ENCODE data around the gene HSPB7.
A peak's percentile ranks its signal among the peaks of the same experiment; 100 is the strongest.

DNA sequence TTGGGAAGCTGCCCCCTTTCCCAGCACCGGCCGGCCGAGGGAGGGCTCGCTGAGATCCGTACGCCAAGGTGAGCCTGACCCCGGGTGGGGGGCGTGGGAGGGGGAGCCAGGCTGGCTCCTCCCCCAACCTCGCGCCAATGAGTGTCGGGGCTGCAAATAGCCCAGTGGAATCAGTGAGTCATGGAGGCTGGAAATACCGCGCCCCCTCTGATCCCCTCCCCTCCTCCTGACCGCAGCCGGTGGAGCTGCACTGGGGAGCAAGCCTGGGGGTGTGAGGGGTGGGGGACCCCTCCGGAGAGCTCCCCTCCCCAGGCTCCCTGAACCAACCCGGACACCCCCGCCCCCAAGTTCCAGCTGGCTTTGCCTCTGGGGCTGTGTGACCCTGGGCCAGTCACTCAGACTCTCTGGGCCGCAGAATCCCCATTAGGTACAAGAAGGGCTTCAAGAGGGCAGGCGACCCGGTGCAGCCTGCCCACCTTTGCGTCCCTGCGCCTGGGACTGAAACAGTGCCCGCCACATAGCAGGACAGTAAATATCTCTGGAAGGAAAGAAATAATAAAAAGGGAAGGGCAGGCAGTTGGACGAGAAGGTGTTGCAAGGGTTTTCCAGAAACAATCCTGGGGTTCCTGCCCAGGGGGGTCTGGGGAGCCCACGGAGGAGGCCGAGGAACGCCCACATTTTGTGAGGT is 4.5 kb downstream of the HSPB7 start:
- no peak for TF ChIP-seq MAX (IDR thresholded peaks at IDR 0.05)
- TF ChIP-seq, protein P1, sequence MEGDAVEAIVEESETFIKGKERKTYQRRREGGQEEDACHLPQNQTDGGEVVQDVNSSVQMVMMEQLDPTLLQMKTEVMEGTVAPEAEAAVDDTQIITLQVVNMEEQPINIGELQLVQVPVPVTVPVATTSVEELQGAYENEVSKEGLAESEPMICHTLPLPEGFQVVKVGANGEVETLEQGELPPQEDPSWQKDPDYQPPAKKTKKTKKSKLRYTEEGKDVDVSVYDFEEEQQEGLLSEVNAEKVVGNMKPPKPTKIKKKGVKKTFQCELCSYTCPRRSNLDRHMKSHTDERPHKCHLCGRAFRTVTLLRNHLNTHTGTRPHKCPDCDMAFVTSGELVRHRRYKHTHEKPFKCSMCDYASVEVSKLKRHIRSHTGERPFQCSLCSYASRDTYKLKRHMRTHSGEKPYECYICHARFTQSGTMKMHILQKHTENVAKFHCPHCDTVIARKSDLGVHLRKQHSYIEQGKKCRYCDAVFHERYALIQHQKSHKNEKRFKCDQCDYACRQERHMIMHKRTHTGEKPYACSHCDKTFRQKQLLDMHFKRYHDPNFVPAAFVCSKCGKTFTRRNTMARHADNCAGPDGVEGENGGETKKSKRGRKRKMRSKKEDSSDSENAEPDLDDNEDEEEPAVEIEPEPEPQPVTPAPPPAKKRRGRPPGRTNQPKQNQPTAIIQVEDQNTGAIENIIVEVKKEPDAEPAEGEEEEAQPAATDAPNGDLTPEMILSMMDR (IDR thresholded peaks at IDR 0.05; ENCODE audit: low read depth, low read length, missing input control), result no peak
- peak; percentile 74 for TF ChIP-seq ATF3 (IDR thresholded peaks at IDR 0.05)
- TF ChIP-seq GABPA (IDR thresholded peaks at IDR 0.05 in 1 of 2, conservative IDR thresholded peaks at IDR 0.05 in 1 of 2), result no peak
- TF ChIP-seq RXRA (IDR thresholded peaks at IDR 0.05), result no peak
